Natural killer cell treated with Interleukin-12 subunit alpha and Interleukin-12 subunit beta and Interleukin-15 and Interleukin-18, amount 100 ng/mL, for 72 hours (primary cell): ENCODE results near the gene CPB2. TPM values are rescaled to one million over a fixed set of nuclear protein-coding genes. Genes with fewer than 3 reads are reported as not detected.

Source experiments
- ATAC-seq, 2 donors: fragments of 150-1000 bp; cut with Tn5 transposase in 1 of 2; sonication (Bioruptor Pico), chemical (Tn5 transposase) in 1 of 2; 2 replicates each; pipeline ENCODE4 v1.10.0; 2021
- DNase-seq: peaks from one replicate; pipeline ENCODE4 v3.0.0; 2022; ENCODE audit warnings: low spot score
- H3K27ac Mint-ChIP-seq, 2 donors: 1 replicate in 1 of 2; 2 replicates in 1 of 2; pipeline ENCODE4 v1.8.0; 2022; ENCODE audit warnings: mixed read lengths in 2 of 2, mild to moderate bottlenecking in 1 of 2, moderate library complexity in 1 of 2
- H3K27me3 Mint-ChIP-seq, 2 donors: 1 replicate in 1 of 2; 2 replicates in 1 of 2; pipeline ENCODE4 v1.8.0; 2022; ENCODE audit warnings: mixed read lengths in 2 of 2
- H3K36me3 Mint-ChIP-seq: one replicate; pipeline ENCODE4 v1.8.0; 2022; ENCODE audit warnings: mixed read lengths
- H3K4me1 Mint-ChIP-seq, 2 donors: 1 replicate in 1 of 2; 2 replicates in 1 of 2; pipeline ENCODE4 v1.8.0; 2022; ENCODE audit warnings: low read depth in 2 of 2, mixed read lengths in 2 of 2, mild to moderate bottlenecking in 1 of 2
- H3K4me3 Mint-ChIP-seq: one replicate; pipeline ENCODE4 v1.8.0; 2022; ENCODE audit warnings: mixed read lengths
- H3K9me3 Mint-ChIP-seq: 2 replicates; pipeline ENCODE4 v1.8.0; 2022; ENCODE audit warnings: mixed read lengths
- total RNA-seq, 2 donors: library from RNA; stranded (reverse); gene quantifications; one replicate each; pipeline ENCODE4 v1.2.3, GENCODE V29; 2022

Gene CPB2
- not detected for total RNA-seq

DNA sequence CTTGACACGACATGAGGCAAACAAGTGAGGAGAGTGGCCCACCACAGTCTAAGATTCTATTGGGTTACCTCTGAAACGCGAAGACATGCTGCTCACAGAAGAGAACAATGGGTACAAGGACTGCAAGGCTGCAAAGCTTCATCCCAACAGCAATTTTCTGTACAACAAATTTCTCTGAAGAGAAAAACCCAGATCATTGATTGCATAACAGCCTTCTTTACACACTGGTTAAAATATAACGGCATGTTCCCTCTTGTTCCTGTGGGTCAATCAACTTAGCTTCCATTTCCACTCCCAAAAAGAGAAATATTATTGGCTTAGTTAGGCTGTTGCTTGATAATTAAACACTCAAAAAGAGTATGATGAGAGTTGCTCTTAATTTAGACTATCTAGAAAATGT lies at the start of gene CPB2:
TSS of gene CPB2 (minus strand) at position 166 of the 400 bp plus-strand sequence. CDS start at position 142, 24 bp downstream.
- Mint-ChIP-seq H3K4me1 (peaks cover 0 to 8% of the 10 kb centered on the region in 2 donors), H3K27ac (no peak within 1 kb of the TSS), H3K36me3 (no peaks in the 10 kb centered on the region), H3K9me3 (no peaks in the 10 kb centered on the region), H3K27me3 (peaks cover 14 to 16% of the 10 kb centered on the region in 2 donors), H3K4me3 (no peak within 1 kb of the TSS)
- no peak for ATAC-seq
- DNase-seq = no peak

- Mint-ChIP-seq H3K27ac (peak overlapping the region; percentile 8 to 84), H3K36me3 (peaks cover 71% of the 10 kb centered on the region), H3K27me3 (no peaks in the 10 kb centered on the region), H3K4me3 (no peak overlapping the region), H3K9me3 (no peaks in the 10 kb centered on the region), H3K4me1 (peaks cover 45 to 50% of the 10 kb centered on the region in 2 donors)
- DNase-seq = no peak
- ATAC-seq = no peak
Measured at GRCh38 chr13:46154136-46154801, 49.4 kb upstream of the CPB2 start.

DNA sequence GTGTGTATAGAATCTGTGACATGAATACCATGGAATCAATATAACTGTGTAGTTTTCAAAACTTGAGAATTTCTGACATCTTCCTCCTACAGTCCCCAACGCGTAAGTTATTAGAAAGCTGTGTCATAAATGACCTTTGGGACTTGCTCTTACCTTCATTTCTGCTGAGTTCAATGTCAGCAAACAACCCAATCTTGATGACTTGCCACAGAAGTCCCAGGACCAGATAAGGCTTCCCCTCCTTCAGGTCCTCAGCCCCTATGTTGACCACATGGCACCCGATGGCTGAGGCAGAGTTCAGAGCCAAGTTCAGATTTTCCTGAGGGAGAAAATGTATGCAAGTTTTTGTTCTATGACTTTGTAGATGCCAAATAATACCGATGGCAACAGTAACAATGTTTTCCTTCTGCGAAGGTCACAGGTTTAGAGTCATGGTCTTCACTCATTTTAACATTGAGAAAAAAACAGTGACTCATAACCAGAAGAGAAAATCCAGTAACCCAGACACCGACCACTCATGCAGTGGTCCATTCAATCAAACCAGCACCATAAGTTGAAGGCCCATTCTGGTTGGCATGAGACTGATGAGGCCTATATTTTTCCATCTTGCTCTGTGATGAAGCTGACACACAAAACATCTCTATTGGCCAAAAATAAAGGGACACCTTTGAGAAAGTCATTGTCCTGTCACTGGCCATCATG lies 47.9 kb upstream of the CPB2 start:
- Mint-ChIP-seq H3K4me1 (peaks cover 36 to 41% of the 10 kb centered on the region in 2 donors), H3K27ac (peak overlapping the region; percentile 57 to 84), H3K36me3 (peaks cover 67% of the 10 kb centered on the region), H3K4me3 (peak overlapping the region; percentile 49), H3K9me3 (no peaks in the 10 kb centered on the region), H3K27me3 (no peaks in the 10 kb centered on the region)
- DNase-seq (no peak), ATAC-seq (peak in 1 of 2 donors; percentile 67)

- Mint-ChIP-seq H3K9me3 (no peaks in the 10 kb centered on the region), H3K27me3 (no peaks in the 10 kb centered on the region), H3K4me1 (peaks cover 37 to 39% of the 10 kb centered on the region in 2 donors), H3K4me3 (no peak overlapping the region), H3K36me3 (peaks cover 64% of the 10 kb centered on the region), H3K27ac (peak overlapping the region; percentile 57 to 62)
- DNase-seq (no peak), ATAC-seq (no peak)
Measured at GRCh38 chr13:46150134-46150693, 45.4 kb upstream of the CPB2 start.

DNA sequence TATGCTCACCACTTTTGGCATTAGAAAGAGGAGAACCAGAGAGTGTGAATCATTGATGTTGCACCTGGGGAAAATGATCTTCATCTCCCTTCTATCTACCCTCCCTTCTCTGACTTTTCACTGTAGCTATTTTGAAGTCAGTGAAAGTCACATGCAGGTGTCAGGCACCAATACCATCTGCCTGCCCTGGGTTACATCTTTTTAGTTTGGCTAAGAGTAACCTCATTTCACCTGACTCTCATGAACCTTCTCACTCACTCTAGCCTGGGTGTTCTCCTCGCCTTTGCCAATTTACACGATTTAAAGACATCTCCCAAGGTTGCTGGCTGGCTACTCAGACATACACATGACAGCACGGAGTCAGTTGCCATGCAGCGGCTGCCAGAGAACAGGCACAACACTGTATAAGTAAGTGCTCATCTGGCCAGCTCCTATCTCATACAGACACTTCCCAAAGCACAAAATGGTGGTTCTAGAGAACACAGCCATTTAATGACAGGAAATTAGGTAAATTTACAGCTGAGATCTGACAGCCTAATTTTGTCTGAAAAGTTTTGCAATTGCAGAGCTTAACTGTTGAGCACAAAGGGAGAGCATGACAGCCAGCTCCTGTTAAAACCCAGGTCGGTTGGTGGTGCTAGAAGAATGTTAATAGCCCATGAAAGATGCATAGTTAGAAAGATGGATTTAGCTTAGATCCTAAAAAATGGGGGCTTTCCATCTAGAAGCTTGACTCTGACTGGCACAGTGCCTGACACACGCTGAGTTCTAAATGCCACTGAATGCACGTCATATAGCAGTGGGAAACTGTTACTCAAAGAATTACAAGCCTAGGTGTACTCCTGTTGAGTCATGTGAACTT lies 44.7 kb upstream of the CPB2 start:
- Mint-ChIP-seq H3K27me3 (no peaks in the 10 kb centered on the region), H3K36me3 (peaks cover 67% of the 10 kb centered on the region), H3K9me3 (no peaks in the 10 kb centered on the region), H3K4me1 (peaks cover 42 to 44% of the 10 kb centered on the region in 2 donors), H3K27ac (peak overlapping the region; percentile 57 to 62), H3K4me3 (no peak overlapping the region)
- ATAC-seq (no peak), DNase-seq (no peak)

DNA sequence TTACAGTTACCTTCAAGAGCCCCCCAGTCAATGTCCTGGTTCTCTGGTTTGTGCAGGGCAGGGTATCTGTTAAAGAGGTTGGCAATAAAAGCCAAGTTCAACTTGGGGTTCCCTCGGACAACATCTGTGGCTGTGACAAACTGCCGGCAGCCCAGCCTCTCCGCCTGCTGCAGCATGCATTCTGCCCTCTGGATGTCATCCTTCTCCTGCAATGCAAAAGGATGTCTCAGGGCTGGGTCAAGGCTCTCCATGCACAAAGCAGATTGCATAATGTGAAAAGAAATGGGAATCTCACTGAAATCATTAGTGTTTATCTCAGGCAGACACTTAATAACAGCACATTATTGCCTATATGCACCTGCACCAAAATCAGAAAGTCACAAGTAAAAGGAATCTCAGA lies 42.1 kb upstream of the CPB2 start:
- Mint-ChIP-seq H3K27ac (peak overlapping the region in 1 of 2 donors; percentile 5), H3K4me1 (peaks cover 28 to 29% of the 10 kb centered on the region in 2 donors), H3K36me3 (peaks cover 57% of the 10 kb centered on the region), H3K9me3 (no peaks in the 10 kb centered on the region), H3K27me3 (no peaks in the 10 kb centered on the region), H3K4me3 (no peak overlapping the region)
- ATAC-seq (no peak), DNase-seq (no peak)

- H3K36me3 Mint-ChIP-seq = peaks cover 59% of the 10 kb centered on the region
Measured at GRCh38 chr13:46145950-46146349, 41.1 kb upstream of the CPB2 start.

DNA sequence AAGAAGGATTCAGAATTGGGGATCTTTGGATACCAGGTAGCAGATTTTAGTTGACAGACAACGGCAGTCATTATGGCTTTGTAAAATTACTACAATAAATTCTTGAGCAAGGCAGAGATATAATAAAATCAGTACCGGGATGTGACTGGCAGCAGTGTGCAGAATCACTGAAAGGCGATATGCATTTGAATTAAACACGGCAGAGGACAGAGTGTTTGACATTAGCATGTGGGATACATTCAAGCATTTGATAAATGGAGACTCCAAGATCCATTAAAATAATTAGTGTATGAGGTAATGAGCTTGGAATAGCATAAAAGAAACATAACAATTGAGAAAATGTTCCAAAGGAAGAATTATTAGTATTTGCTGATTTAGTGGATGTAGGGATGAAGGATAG lies 40.3 kb upstream of the CPB2 start:
- ATAC-seq (no peak), DNase-seq (no peak)
- Mint-ChIP-seq H3K36me3 (peaks cover 58% of the 10 kb centered on the region), H3K27ac (peak overlapping the region; percentile 17 to 39), H3K4me3 (no peak overlapping the region), H3K4me1 (peaks cover 25 to 27% of the 10 kb centered on the region in 2 donors), H3K27me3 (no peaks in the 10 kb centered on the region), H3K9me3 (no peaks in the 10 kb centered on the region)

More at GRCh38 chr13:46145950-46146349, 41.1 kb upstream of the CPB2 start:
- no peaks in the 10 kb centered on the region for H3K27me3 Mint-ChIP-seq
- ATAC-seq (no peak), DNase-seq (no peak)
- no peak overlapping the region for H3K4me3 Mint-ChIP-seq
- H3K27ac Mint-ChIP-seq = no peak overlapping the region
- no peaks in the 10 kb centered on the region for H3K9me3 Mint-ChIP-seq
- H3K4me1 Mint-ChIP-seq = peaks cover 27 to 29% of the 10 kb centered on the region in 2 donors

DNA sequence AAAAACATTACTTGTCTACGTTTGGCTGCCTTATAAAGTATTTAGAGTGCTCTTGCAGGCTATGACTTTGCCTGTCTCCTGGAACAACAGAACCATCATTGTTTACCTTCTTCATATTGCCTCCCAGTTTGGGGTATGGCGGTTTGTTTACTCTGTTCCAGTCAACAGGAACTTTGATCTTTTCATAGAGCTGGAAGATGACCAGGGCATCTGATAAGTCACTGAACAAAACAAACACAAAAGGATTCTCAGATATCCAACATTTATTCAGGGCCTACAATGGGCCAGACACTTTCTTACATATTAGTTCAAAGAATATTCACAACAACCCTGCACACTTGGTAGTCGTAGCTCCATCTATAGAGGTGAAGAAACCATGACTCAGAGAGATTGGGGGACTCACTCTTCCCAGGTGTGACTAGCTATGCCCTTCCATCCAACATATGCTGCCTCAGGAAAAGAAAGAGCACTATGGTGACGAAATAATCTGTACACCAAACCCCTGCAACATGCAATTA lies 38.4 kb upstream of the CPB2 start:
- peak overlapping the region in 1 of 2 donors; percentile 28 for H3K27ac Mint-ChIP-seq
- H3K4me3 Mint-ChIP-seq = no peak overlapping the region
- H3K9me3 Mint-ChIP-seq = no peaks in the 10 kb centered on the region
- ATAC-seq (no peak), DNase-seq (no peak)
- peaks cover 22 to 26% of the 10 kb centered on the region in 2 donors for H3K4me1 Mint-ChIP-seq
- H3K27me3 Mint-ChIP-seq = no peaks in the 10 kb centered on the region
- H3K36me3 Mint-ChIP-seq = peaks cover 50% of the 10 kb centered on the region

GRCh38 chr13:46142776-46143175 lies 37.9 kb upstream of the CPB2 start:
- H3K27me3 Mint-ChIP-seq = no peaks in the 10 kb centered on the region
- ATAC-seq = no peak

GRCh38 chr13:46140044-46140443 lies 35.2 kb upstream of the CPB2 start:
- H3K9me3 Mint-ChIP-seq = no peaks in the 10 kb centered on the region
- no peak for DNase-seq
- peak overlapping the region; percentile 55 to 83 for H3K27ac Mint-ChIP-seq
- H3K4me1 Mint-ChIP-seq = peaks cover 38 to 51% of the 10 kb centered on the region in 2 donors
- peak overlapping the region; percentile 5 for H3K4me3 Mint-ChIP-seq
- H3K27me3 Mint-ChIP-seq = no peaks in the 10 kb centered on the region
- peak in 1 of 2 donors; percentile 49 for ATAC-seq
- peaks cover 67% of the 10 kb centered on the region for H3K36me3 Mint-ChIP-seq

More at GRCh38 chr13:46142776-46143175, 37.9 kb upstream of the CPB2 start:
- DNase-seq = no peak
- Mint-ChIP-seq H3K4me1 (peaks cover 25 to 31% of the 10 kb centered on the region in 2 donors), H3K9me3 (no peaks in the 10 kb centered on the region), H3K27ac (peak overlapping the region in 1 of 2 donors; percentile 28), H3K4me3 (no peak overlapping the region), H3K36me3 (peaks cover 50% of the 10 kb centered on the region)

GRCh38 chr13:46137627-46138317 lies 32.9 kb upstream of the CPB2 start:
- ATAC-seq (no peak), DNase-seq (no peak)
- Mint-ChIP-seq H3K4me1 (peaks cover 38 to 51% of the 10 kb centered on the region in 2 donors), H3K9me3 (no peaks in the 10 kb centered on the region), H3K4me3 (no peak overlapping the region), H3K27me3 (no peaks in the 10 kb centered on the region), H3K36me3 (peaks cover 66% of the 10 kb centered on the region), H3K27ac (peak overlapping the region in 1 of 2 donors; percentile 68)

DNA sequence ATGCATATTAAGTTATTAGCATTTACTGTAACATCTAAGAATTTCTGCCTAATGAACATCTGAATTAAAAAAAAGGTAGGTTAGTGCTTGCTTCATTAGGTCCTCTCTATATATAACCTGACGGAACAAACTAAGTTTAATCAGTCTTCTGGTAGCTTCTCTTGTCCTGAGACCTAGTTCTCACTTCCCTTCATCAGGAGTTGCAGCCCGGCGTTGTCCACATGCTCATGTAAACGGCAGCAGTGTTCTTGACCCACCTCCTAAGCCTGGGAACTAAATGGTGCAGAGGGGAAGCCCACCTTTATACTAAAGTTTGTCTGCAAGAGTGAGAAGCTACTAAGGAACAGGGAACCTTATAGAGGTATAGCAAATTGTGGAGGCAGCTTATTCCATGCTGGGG lies 31.9 kb upstream of the CPB2 start:
- ATAC-seq = no peak
- peaks cover 46 to 58% of the 10 kb centered on the region in 2 donors for H3K4me1 Mint-ChIP-seq
- peak overlapping the region; percentile 68 to 87 for H3K27ac Mint-ChIP-seq
- no peak for DNase-seq
- H3K36me3 Mint-ChIP-seq = peaks cover 67% of the 10 kb centered on the region
- H3K4me3 Mint-ChIP-seq = no peak overlapping the region
- no peaks in the 10 kb centered on the region for H3K9me3 Mint-ChIP-seq
- H3K27me3 Mint-ChIP-seq = no peaks in the 10 kb centered on the region
